ENCODE measurements around the gene GBX1.
A peak's percentile ranks its signal among the peaks of the same experiment; 100 is the strongest.

Gene GBX1

GRCh38 chr7:151172273-151173141 is 5.0 kb upstream of the GBX1 start:
- peak; percentile 71 to 77 for ATAC-seq

- ATAC-seq: no peak
Measured at GRCh38 chr7:151168787-151169162, 1.3 kb upstream of the GBX1 start.

GRCh38 chr7:151168003-151168786 is 701 bp upstream of the GBX1 start:
- ATAC-seq: peak; percentile 74 to 81

- no peak for ATAC-seq
Measured at GRCh38 chr7:151166629-151167196, 781 bp downstream of the GBX1 start.

- ATAC-seq: no peak
Measured at GRCh38 chr7:151161757-151162156, 5.7 kb downstream of the GBX1 start.

GRCh38 chr7:151157645-151158329 is 9.7 kb downstream of the GBX1 start:
- no peak for ATAC-seq

GRCh38 chr7:151152643-151153513 is 14.6 kb downstream of the GBX1 start:
- no peak for ATAC-seq

GRCh38 chr7:151150388-151150787 is 17.1 kb downstream of the GBX1 start:
- ATAC-seq: no peak

- no peak for ATAC-seq
Measured at GRCh38 chr7:151148319-151149259, 18.9 kb downstream of the GBX1 start.

GRCh38 chr7:151146761-151147160 is 20.7 kb downstream of the GBX1 start:
- no peak for ATAC-seq

- ATAC-seq: no peak
Measured at GRCh38 chr7:151144387-151144786, 23.1 kb downstream of the GBX1 start.

- ATAC-seq: no peak
Measured at GRCh38 chr7:151143261-151144015, 24.1 kb downstream of the GBX1 start.

GRCh38 chr7:151142686-151143040 is 24.8 kb downstream of the GBX1 start:
- no peak for ATAC-seq

- no peak for ATAC-seq
Measured at GRCh38 chr7:151141855-151142685, 25.4 kb downstream of the GBX1 start.

- ATAC-seq: no peak
Measured at GRCh38 chr7:151141311-151141854, 26.1 kb downstream of the GBX1 start.

GRCh38 chr7:151140826-151141225 is 26.7 kb downstream of the GBX1 start:
- ATAC-seq: no peak

GRCh38 chr7:151139791-151140190 is 27.7 kb downstream of the GBX1 start:
- ATAC-seq: no peak

GRCh38 chr7:151139071-151139790 is 28.3 kb downstream of the GBX1 start:
- ATAC-seq: no peak

All from activated CD4-positive, CD25-positive, alpha-beta regulatory T cell treated with anti-CD3 and anti-CD28 coated beads, Interleukin-2, amount 50 U/mL, for 24 hours (primary cell).